GM12878 (cell line): ENCODE measurements around the gene SELENOV. TPM values are rescaled to one million over a fixed set of nuclear protein-coding genes. Genes with fewer than 3 reads are reported as not detected.

Experiments used
- ATAC-seq: fragments of 200-7000 bp; cut with Tn5 transposase; 3 replicates; pipeline ENCODE4 v1.9.1; 2020; ENCODE audit warnings: mild to moderate bottlenecking, moderate library complexity
- BruUV-seq: library from RNA; stranded (reverse); fragments of 400-500 nt; replicated peaks from 2 replicates; lab custom pipeline; 2021; lab: Mats Ljungman, UMichigan
- CTCF ChIA-PET: fragments of 300-600 bp; sonication (Branson Sonifier 250); formaldehyde crosslinking; extraction: SDS; loops from one replicate; lab custom pipeline; 2021; ENCODE audit warnings: inconsistent platforms; lab: Yijun Ruan, JAX
- POLR2A ChIA-PET: fragments of 350-600 bp; formaldehyde crosslinking; extraction: SDS; loops from one replicate; lab custom pipeline; 2021; ENCODE audit warnings: inconsistent platforms; lab: Charles Lee
- RAD21 ChIA-PET: fragments of 300-600 bp; sonication (Branson Sonifier 250); formaldehyde crosslinking; loops from one replicate; lab custom pipeline; 2023; ENCODE audit warnings: antibody characterized with exemption; ENCODE audit not compliant: unreplicated experiment; lab: Charles Lee
- SMC1A ChIA-PET: fragments of 300-600 bp; sonication (Branson Sonifier 250); formaldehyde crosslinking; loops from one replicate; lab custom pipeline; 2023; ENCODE audit not compliant: unreplicated experiment, uncharacterized antibody; lab: Charles Lee
- DNase-seq: peaks from one replicate; pipeline ENCODE4 v3.0.0-alpha.2; 2011; ENCODE audit warnings: low read depth, low spot score
- FAIRE-seq: peaks from 3 replicates; lab custom pipeline; 2011; peaks lifted over from hg19 to GRCh38; lab: Jason Lieb, UNC
- H2AFZ ChIP-seq: 2 replicates; pipeline ENCODE4 v1.6.0; 2011; ENCODE audit warnings: low read depth, low read length, control low read depth; ENCODE audit not compliant: control insufficient read depth
- H3K27ac ChIP-seq: 2 replicates; pipeline ENCODE4 v1.5.1; 2011; ENCODE audit warnings: control low read depth; ENCODE audit not compliant: control insufficient read depth, insufficient read depth
- H3K27me3 ChIP-seq, 2 experiments: replicated peaks in 1 of 2; 2 replicates each; pipeline versions ENCODE4 v1.6.0 to v1.6.1; 2011; ENCODE audit warnings: low read length in 1 of 2; ENCODE audit not compliant: control insufficient read depth in 2 of 2, insufficient read depth in 2 of 2
- H3K36me3 ChIP-seq, 2 experiments: 2 replicates each; pipeline ENCODE4 v1.5.1; 2011; ENCODE audit warnings: low read length in 1 of 2; ENCODE audit not compliant: control insufficient read depth in 2 of 2, insufficient read depth in 2 of 2
- H3K4me1 ChIP-seq: 2 replicates; pipeline ENCODE4 v1.6.1; 2011; ENCODE audit warnings: mild to moderate bottlenecking, low read length, moderate library complexity, mixed read lengths; ENCODE audit not compliant: control insufficient read depth, insufficient read depth
- H3K4me2 ChIP-seq: 2 replicates; pipeline ENCODE4 v1.6.0; 2011; ENCODE audit warnings: control low read depth; ENCODE audit not compliant: control insufficient read depth, insufficient read depth
- H3K4me3 ChIP-seq: fragments of 200-600 bp; sonication (generic); 2 replicates; pipeline ENCODE4 v1.5.1; 2016
- H3K79me2 ChIP-seq: 2 replicates; pipeline ENCODE4 v1.6.0; 2011; ENCODE audit warnings: low read length; ENCODE audit not compliant: control insufficient read depth, insufficient read depth
- H3K9ac ChIP-seq: 2 replicates; pipeline ENCODE4 v1.8.0; 2011; ENCODE audit warnings: low read length, control low read depth, mixed read lengths; ENCODE audit not compliant: control insufficient read depth, insufficient read depth
- H3K9me3 ChIP-seq: replicated peaks from 3 replicates; pipeline ENCODE4 v1.5.1; 2011; ENCODE audit warnings: mild to moderate bottlenecking, low read length; ENCODE audit not compliant: control insufficient read depth, insufficient read depth
- H4K20me1 ChIP-seq: 2 replicates; pipeline ENCODE4 v1.6.0; 2011; ENCODE audit not compliant: control insufficient read depth, insufficient read depth
- CHD1 ChIP-seq: IDR thresholded peaks from 2 replicates; pipeline ENCODE4 v1.6.1; 2012; ENCODE audit warnings: low read depth, low read length, improper control_type of control experiment
- MAX ChIP-seq: IDR thresholded peaks from 2 replicates; pipeline ENCODE4 v1.6.1; 2012; ENCODE audit warnings: low read depth, low read length, improper control_type of control experiment
- MXI1 ChIP-seq: fragments of 150-350 bp; IDR thresholded peaks from 2 replicates; pipeline ENCODE4 v1.6.1; 2011; ENCODE audit warnings: low read depth, mild to moderate bottlenecking, inconsistent platforms, low read length, improper control_type of control experiment
- PML ChIP-seq: IDR thresholded peaks from 2 replicates; pipeline ENCODE4 v1.6.1; 2012; ENCODE audit warnings: low read length, inconsistent platforms
- RAD51 ChIP-seq: fragments of 450-650 bp; IDR thresholded peaks from 2 replicates; pipeline ENCODE4 v1.6.1; 2016; ENCODE audit warnings: moderate library complexity, mild to moderate bottlenecking, inconsistent platforms
- ZBTB11 ChIP-seq: fragments of 450-650 bp; formaldehyde crosslinking; IDR thresholded peaks from 2 replicates; pipeline ENCODE4 v1.5.0; 2022; ENCODE audit warnings: mild to moderate bottlenecking, missing genetic modification characterization
- ZNF217 ChIP-seq: fragments of 450-650 bp; IDR thresholded peaks from 2 replicates; pipeline ENCODE4 v1.6.1; 2017; ENCODE audit warnings: antibody characterized with exemption, mild to moderate bottlenecking
- ZZZ3 ChIP-seq: IDR thresholded peaks from 2 replicates; pipeline ENCODE4 v1.6.1; 2011; ENCODE audit warnings: low read depth; ENCODE audit not compliant: control insufficient read depth, insufficient read length
- WGBS: methylation state at CpG from one replicate; pipeline ENCODE4 v1.1.6; 2016; ENCODE audit warnings: low lambda C conversion rate; ENCODE audit not compliant: insufficient replicate concordance, insufficient coverage; ENCODE audit errors: missing lambda C conversion rate; 5-methylcytosine and 5-hydroxymethylcytosine counted together
- in situ Hi-C: fragments of 300-500 bp; cut with MboI; formaldehyde crosslinking; loops from 9 replicates; pipeline ENCODE4 v1.14.3; 2018; ENCODE audit warnings: mixed read lengths
- intact Hi-C: fragments of 100-400 bp; cut with micrococcal nuclease; formaldehyde crosslinking; loops from one replicate; pipeline ENCODE4 v1.14.2; 2022; ENCODE audit not compliant: unreplicated experiment
- polyA plus RNA-seq, 11 experiments: library from polyadenylated mRNA; depleted of rRNA in 4 of 11; unstranded in 6 of 11; stranded (reverse) in 5 of 11; fragments of >200 nt; fragmentation: Nextera tagmentation in 4 of 11; fragmentation: Illumina TruSeq in 1 of 11; extraction: Ambion mirVana in 4 of 11; extraction: Trizol in 1 of 11; gene quantifications; 1 replicate in 1 of 11; 2 replicates in 10 of 11; pipeline versions ENCODE4 v1.2.1 to v1.2.3, GENCODE V29; 2011 to 2016; ENCODE audit warnings: inconsistent platforms in 2 of 11, missing spikeins in 2 of 11, low read depth in 1 of 11
- total RNA-seq, 4 experiments: library from RNA; depleted of rRNA in 3 of 4; stranded (reverse); fragments of >200 nt in 3 of 4; fragmentation: Illumina TruSeq in 1 of 4; extraction: Trizol in 1 of 4; gene quantifications; 2 replicates each; pipeline versions ENCODE4 v1.2.1 to v1.2.3, GENCODE V29; 2013 to 2021

SELENOV gene
- total and polyA plus RNA-seq, 10 of the 15 experiments (the other 5 are each of a cell fraction or from before 2014, with no cell fraction given) = not detected

GRCh38 chr19:39544226-39544903 is 29.4 kb downstream of the SELENOV start:
- SMC1A ChIA-PET = no interaction called here
- no TSS peak for BruUV-seq
- POLR2A ChIA-PET = interaction anchor here (0.6 to 0.7 kb wide), 4 partner anchors 126 to 289 kb away, joined by 3 to 5 read pairs (median 4); no protein-coding TSS in a partner anchor
- no peak overlapping the region for H2AFZ ChIP-seq
- H3K9me3 ChIP-seq = no peaks in the 10 kb centered on the region
- intact Hi-C loops = no loop called here
- H3K4me3 ChIP-seq = no peak overlapping the region
- FAIRE-seq (no peak), DNase-seq (no peak), ATAC-seq (no peak)
- H3K79me2 ChIP-seq = peaks cover 5% of the 10 kb centered on the region
- RAD21 ChIA-PET = interaction anchor here (1.2 kb wide), 1 partner anchor 83 kb away, joined by 5 read pairs; no protein-coding TSS in a partner anchor
- no peak overlapping the region for H3K9ac ChIP-seq
- no peak overlapping the region for H3K4me2 ChIP-seq
- no peaks in the 10 kb centered on the region; a peak in 1 of 4 replicates for H3K27me3 ChIP-seq
- no peak for TF ChIP-seq PML
- in situ Hi-C loops = no loop called here
- WGBS = 52% methylated on average over 6 of the region's 7 CpGs
- H3K27ac ChIP-seq = no peak overlapping the region
- CTCF ChIA-PET = interaction anchor here (2.0 to 15.0 kb wide), 2 partner anchors 9 to 130 kb away, joined by 6 to 248 read pairs; no protein-coding TSS in a partner anchor
- no peaks in the 10 kb centered on the region for H3K36me3 ChIP-seq
- no peaks in the 10 kb centered on the region; the same call in 1 of the 2 replicates for H3K4me1 ChIP-seq
- no peaks in the 10 kb centered on the region for H4K20me1 ChIP-seq

- no TSS peak for BruUV-seq
- no peak for DNase-seq
- no peaks in the 10 kb centered on the region; a peak in 1 of 4 replicates for H3K27me3 ChIP-seq
- no peak overlapping the region for H3K27ac ChIP-seq
- H3K9ac ChIP-seq = no peak overlapping the region
- RAD21 ChIA-PET = interaction anchor here (1.2 to 1.5 kb wide), 2 partner anchors 83 to 127 kb away, joined by 3 to 5 read pairs; no protein-coding TSS in a partner anchor
- H3K4me1 ChIP-seq = no peaks in the 10 kb centered on the region; the same call in 1 of the 2 replicates
- H3K9me3 ChIP-seq = no peaks in the 10 kb centered on the region
- H3K36me3 ChIP-seq = no peaks in the 10 kb centered on the region
- no peak for FAIRE-seq
- POLR2A ChIA-PET = interaction anchor here (0.7 kb wide), 2 partner anchors 125 to 289 kb away, joined by 4 to 5 read pairs; no protein-coding TSS in a partner anchor
- no peak overlapping the region for H3K4me2 ChIP-seq
- 0% methylated on average over 1 of the region's 1 CpG for whole genome bisulfite sequencing
- peaks cover under 1% of the 10 kb centered on the region for H3K79me2 ChIP-seq
- CTCF ChIA-PET = interaction anchor here (2.0 to 15.0 kb wide), 2 partner anchors 9 to 130 kb away, joined by 6 to 248 read pairs; no protein-coding TSS in a partner anchor
- SMC1A ChIA-PET = no interaction called here
- no peak for ATAC-seq
- no peak overlapping the region for H2AFZ ChIP-seq
- in situ Hi-C loops = loop anchor here (5.0 kb wide), 1 partner anchor 297 kb away; no protein-coding TSS in a partner anchor
- H3K4me3 ChIP-seq = no peak overlapping the region
- intact Hi-C loops = no loop called here
- no peaks in the 10 kb centered on the region for H4K20me1 ChIP-seq
- no peak for TF ChIP-seq ZZZ3
- TF ChIP-seq RAD51 = no peak
- no peak for TF ChIP-seq ZBTB11 (CRISPR knock-in tag)
- no peak for TF ChIP-seq CHD1
- TF ChIP-seq ZNF217 = no peak
- TF ChIP-seq MXI1 = no peak
- TF ChIP-seq MAX = no peak
These were observed 30.0 kb downstream of the SELENOV start for GRCh38 chr19:39544911-39545310.
